Measurements from ENCODE around the gene CENPM. TPM values are rescaled to one million over a fixed set of nuclear protein-coding genes. Genes with fewer than 3 reads are reported as not detected.
A peak's percentile ranks its signal among the peaks of the same experiment; 100 is the strongest.

Gene CENPM
- total RNA-seq, 4 donors from 2014 or later, result 1.5 to 5.1 TPM; not detected in 2

DNA sequence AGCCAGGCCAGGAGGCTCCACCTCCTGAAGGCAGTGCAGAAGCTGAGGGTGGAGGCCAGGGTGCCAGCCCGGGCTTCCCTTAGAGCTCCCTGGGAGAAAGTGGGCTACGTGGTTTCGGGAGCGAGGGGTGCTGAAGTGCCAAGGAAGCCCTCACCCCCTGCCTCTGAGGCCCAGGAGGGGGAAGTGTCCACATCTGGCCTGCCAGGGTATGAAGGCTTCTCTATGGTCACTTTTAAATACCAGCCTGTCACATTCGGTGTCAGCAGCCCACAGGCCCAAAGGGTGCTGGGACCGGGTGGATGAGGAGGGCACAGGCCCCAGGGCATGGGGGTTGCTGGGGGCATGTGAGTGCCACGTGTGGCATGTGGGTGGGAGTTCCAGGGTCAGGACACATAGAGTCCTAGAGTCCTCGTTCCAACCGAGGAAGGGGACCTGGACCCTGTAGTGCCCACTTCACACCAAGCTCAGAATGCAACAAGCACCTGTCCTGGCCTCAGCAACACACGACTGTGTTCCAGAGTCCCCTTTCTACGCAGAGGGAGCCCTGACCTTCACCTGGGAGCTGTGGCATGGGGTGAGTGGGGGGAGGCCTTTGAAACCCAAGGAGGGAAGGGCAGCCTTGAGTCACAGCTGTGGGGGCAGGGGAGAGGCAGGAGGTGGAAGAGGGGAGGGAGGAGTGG lies 33.8 kb downstream of the CENPM start:
- intact Hi-C loops (cut with DNase I; ENCODE audit: low total_unique reads) (no loop called here), in situ Hi-C loops (cut with MboI; ENCODE audit: low sequenced_read_pairs in 4 of 4) (no loop called here)
- TF ChIP-seq POLR2A (IDR thresholded peaks at IDR 0.05), result no peak
- TF ChIP-seq, protein P1, sequence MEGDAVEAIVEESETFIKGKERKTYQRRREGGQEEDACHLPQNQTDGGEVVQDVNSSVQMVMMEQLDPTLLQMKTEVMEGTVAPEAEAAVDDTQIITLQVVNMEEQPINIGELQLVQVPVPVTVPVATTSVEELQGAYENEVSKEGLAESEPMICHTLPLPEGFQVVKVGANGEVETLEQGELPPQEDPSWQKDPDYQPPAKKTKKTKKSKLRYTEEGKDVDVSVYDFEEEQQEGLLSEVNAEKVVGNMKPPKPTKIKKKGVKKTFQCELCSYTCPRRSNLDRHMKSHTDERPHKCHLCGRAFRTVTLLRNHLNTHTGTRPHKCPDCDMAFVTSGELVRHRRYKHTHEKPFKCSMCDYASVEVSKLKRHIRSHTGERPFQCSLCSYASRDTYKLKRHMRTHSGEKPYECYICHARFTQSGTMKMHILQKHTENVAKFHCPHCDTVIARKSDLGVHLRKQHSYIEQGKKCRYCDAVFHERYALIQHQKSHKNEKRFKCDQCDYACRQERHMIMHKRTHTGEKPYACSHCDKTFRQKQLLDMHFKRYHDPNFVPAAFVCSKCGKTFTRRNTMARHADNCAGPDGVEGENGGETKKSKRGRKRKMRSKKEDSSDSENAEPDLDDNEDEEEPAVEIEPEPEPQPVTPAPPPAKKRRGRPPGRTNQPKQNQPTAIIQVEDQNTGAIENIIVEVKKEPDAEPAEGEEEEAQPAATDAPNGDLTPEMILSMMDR (IDR thresholded peaks at IDR 0.05 in 4 of 5, conservative IDR thresholded peaks at IDR 0.05 in 1 of 5), result no peak
- ATAC-seq, result no peak
- Histone ChIP-seq H3K9me3 (no peaks in the 10 kb centered on the region), H3K4me3 (no peak overlapping the region), H3K4me1 (peaks cover 5 to 15% of the 10 kb centered on the region in 2 donors), H3K27ac (no peak overlapping the region), H3K36me3 (no peaks in the 10 kb centered on the region), H3K27me3 (peaks cover 56 to 66% (median 64%) of the 10 kb centered on the region in 3 donors)
- no peak for DNase-seq

DNA sequence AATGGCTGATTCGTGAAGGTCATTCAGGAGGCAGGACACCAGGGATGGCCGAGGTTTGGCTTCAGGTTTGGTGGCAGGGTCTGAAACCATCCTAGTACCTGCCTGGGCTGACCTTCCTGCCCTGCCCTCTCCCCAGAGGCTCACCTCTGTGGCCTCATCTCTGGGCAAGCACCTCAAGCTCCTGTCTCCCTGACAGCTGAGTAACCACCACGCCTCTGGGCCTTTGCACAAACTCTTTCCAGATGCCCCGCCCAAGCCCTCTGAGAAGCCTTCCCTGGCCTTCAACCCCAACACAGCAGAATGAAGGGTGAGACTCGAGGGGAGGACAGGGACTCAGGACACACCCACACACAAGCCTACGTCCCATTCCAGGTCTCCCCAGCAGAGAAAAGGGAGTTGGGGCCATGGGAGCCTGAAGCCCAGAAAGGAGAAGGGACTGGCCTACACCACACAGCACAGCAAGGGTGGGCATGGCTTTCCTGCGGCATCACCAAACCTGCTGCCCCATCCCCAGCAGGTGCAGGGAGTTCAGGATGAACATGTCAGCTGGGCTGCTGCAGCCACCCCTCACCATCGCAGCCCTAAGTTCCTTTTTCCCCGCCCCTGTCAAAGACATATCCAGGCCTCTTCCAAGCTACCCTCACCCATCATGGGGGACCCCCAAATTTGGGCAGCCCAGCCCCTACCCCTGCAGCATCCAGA lies 34.5 kb downstream of the CENPM start:
- H3K27ac ChIP-seq, result no peak overlapping the region
- H3K4me1 ChIP-seq, result peaks cover 5 to 15% of the 10 kb centered on the region in 2 donors
- no peak for ATAC-seq
- no peaks in the 10 kb centered on the region for H3K36me3 ChIP-seq
- no peak for DNase-seq
- in situ Hi-C loops (cut with MboI; ENCODE audit: low sequenced_read_pairs in 4 of 4) (no loop called here), intact Hi-C loops (cut with DNase I; ENCODE audit: low total_unique reads) (no loop called here)
- TF ChIP-seq, protein P1 (IDR thresholded peaks at IDR 0.05 in 4 of 5, conservative IDR thresholded peaks at IDR 0.05 in 1 of 5), result no peak
- no peak for TF ChIP-seq POLR2A (IDR thresholded peaks at IDR 0.05)
- peaks cover 53 to 60% (median 59%) of the 10 kb centered on the region in 3 donors for H3K27me3 ChIP-seq
- H3K9me3 ChIP-seq, result no peaks in the 10 kb centered on the region
- no peak overlapping the region for H3K4me3 ChIP-seq

DNA sequence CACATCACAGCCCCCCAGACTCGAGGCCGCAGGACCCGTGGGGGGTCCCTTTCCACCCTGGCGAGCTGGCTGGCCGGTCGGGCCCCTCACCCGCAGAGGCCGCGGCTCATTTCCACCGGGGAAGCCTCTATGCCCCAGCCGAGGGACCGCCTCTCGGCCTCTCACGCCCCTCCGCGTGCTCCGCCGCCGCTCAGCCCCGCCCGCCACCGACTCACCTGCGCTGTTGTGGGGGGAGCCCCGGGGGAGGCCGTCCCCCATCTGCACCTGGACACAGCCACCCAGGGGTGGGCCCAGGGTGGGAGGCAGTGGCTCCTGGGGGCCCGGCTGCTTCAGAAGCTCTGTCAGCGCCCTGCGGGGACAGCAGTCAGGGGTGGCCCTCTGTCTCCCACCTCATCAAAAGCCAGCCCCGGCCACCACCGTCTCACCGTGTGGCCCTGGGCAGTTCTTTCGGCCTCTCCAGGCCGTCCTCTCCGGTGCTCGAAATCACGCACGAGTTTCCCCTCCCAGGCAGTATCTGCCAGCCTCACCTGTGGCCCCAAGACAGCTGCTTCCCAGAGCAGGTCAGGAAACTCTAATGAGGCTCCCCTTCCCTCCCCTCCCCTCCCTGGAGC lies 35.8 kb downstream of the CENPM start:
- H3K4me3 ChIP-seq, result peak overlapping the region; percentile 23 to 49 (median 44)
- peaks cover 46 to 48% (median 47%) of the 10 kb centered on the region in 3 donors for H3K27me3 ChIP-seq
- no peak for DNase-seq
- intact Hi-C loops (cut with DNase I; ENCODE audit: low total_unique reads) (no loop called here), in situ Hi-C loops (cut with MboI; ENCODE audit: low sequenced_read_pairs in 4 of 4) (no loop called here)
- no peaks in the 10 kb centered on the region for H3K36me3 ChIP-seq
- peak overlapping the region in 1 of 4 donors; percentile 20 for H3K27ac ChIP-seq
- no peaks in the 10 kb centered on the region for H3K9me3 ChIP-seq
- no peak for ATAC-seq
- no peak for TF ChIP-seq POLR2A (IDR thresholded peaks at IDR 0.05)
- TF ChIP-seq, protein P1 (IDR thresholded peaks at IDR 0.05 in 4 of 5, conservative IDR thresholded peaks at IDR 0.05 in 1 of 5), result no peak
- peaks cover 5 to 15% of the 10 kb centered on the region in 2 donors for H3K4me1 ChIP-seq

DNA sequence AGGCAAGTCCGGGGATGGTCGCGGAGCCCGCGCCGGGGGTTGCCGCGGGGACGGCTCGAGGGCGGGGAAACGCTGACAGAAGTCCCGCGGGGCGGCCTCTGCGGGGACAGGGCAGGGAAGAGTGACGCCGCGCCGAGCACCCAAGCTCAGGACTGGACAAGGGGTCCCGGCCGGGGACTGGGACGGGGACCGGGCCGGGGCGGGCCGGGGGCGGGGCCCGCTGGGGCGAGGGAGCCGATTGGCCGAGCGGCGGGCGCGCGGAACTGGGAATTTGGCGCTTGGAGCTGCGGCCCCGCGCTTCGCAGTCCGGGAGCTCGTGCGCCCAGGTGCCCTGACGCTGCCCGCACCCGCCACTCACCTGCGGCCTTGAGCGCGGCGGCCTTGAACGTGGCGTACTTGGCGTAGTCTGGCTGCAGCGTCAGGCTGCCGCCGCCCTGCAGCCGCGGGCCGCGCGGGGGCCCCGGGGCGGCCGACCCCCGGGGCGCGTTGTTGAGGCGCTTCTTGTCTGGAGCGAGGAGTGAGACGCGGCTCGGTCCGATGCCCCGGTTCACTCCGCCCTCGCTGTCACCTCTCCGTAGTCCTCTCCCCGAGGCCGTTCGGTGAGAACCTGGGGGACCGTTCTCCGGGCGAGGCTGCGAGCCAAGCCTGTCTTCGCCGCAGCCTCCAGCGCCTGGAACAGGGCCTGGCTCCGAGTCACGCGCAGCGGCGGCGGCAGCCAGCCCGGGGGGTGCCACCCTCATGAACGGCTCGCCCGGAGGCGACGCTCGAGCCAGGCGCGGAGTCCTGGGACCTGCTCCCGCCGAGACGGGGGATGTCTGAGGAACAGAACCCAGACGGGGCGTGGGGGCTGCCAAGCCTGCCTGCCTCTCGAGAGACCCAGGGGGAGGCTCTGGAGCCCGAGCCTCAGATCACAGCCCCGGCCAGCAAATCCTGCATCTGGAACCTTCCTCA lies 36.6 kb downstream of the CENPM start:
- H3K4me1 ChIP-seq, result peaks cover 5 to 15% of the 10 kb centered on the region in 2 donors
- DNase-seq (peak; percentile 29 to 51), ATAC-seq (peak; percentile 56 to 60)
- H3K27me3 ChIP-seq, result peaks cover 38 to 41% (median 39%) of the 10 kb centered on the region in 3 donors
- TF ChIP-seq, protein P1 (IDR thresholded peaks at IDR 0.05 in 4 of 5, conservative IDR thresholded peaks at IDR 0.05 in 1 of 5), result no peak
- TF ChIP-seq POLR2A (IDR thresholded peaks at IDR 0.05), result no peak
- in situ Hi-C loops (cut with MboI; ENCODE audit: low sequenced_read_pairs in 4 of 4), result no loop called here
- H3K4me3 ChIP-seq, result peak overlapping the region; percentile 23 to 49 (median 44)
- H3K36me3 ChIP-seq, result peaks cover 0 to 2% of the 10 kb centered on the region in 2 donors
- no peaks in the 10 kb centered on the region for H3K9me3 ChIP-seq
- peak overlapping the region in 1 of 4 donors; percentile 20 for H3K27ac ChIP-seq
- intact Hi-C loops (cut with DNase I; ENCODE audit: low total_unique reads), result no loop called here
